Activated naive CD8-positive, alpha-beta T cell treated with anti-CD3 and anti-CD28 coated beads for 36 hours (primary cell): ENCODE measurements around the gene TENM3. TPM values are rescaled to one million over a fixed set of nuclear protein-coding genes. Genes with fewer than 3 reads are reported as not detected.

Source experiments
- DNase-seq: peaks from one replicate; pipeline ENCODE4 v3.0.0; 2021
- H3K27ac Mint-ChIP-seq: one replicate; pipeline ENCODE4 v1.8.0; 2022; ENCODE audit warnings: mild to moderate bottlenecking, moderate library complexity, mixed read lengths
- H3K27me3 Mint-ChIP-seq: one replicate; pipeline ENCODE4 v1.8.0; 2022; ENCODE audit warnings: mild to moderate bottlenecking, mixed read lengths
- H3K36me3 Mint-ChIP-seq: one replicate; pipeline ENCODE4 v1.8.0; 2021; ENCODE audit warnings: mild to moderate bottlenecking, mixed read lengths
- H3K4me1 Mint-ChIP-seq: one replicate; pipeline ENCODE4 v1.8.0; 2021; ENCODE audit warnings: mixed read lengths
- H3K4me3 Mint-ChIP-seq: one replicate; pipeline ENCODE4 v1.8.0; 2022; ENCODE audit warnings: mild to moderate bottlenecking, moderate library complexity, mixed read lengths
- H3K9me3 Mint-ChIP-seq: one replicate; pipeline ENCODE4 v1.8.0; 2022; ENCODE audit warnings: mixed read lengths
- total RNA-seq, 2 experiments: library from RNA; stranded (reverse); gene quantifications; one replicate each; pipeline ENCODE4 v1.2.3, GENCODE V29; 2021

The TENM3 gene
- total RNA-seq, 2 experiments from 2014 or later = not detected

GRCh38 chr4:182741914-182742313 lies 498.7 kb downstream of the TENM3 start:
- no peak overlapping the region for H3K27ac Mint-ChIP-seq
- no peaks in the 10 kb centered on the region for H3K4me1 Mint-ChIP-seq
- H3K9me3 Mint-ChIP-seq = no peaks in the 10 kb centered on the region
- H3K4me3 Mint-ChIP-seq = no peak overlapping the region
- H3K36me3 Mint-ChIP-seq = no peaks in the 10 kb centered on the region
- H3K27me3 Mint-ChIP-seq = no peaks in the 10 kb centered on the region
- DNase-seq = no peak

DNA sequence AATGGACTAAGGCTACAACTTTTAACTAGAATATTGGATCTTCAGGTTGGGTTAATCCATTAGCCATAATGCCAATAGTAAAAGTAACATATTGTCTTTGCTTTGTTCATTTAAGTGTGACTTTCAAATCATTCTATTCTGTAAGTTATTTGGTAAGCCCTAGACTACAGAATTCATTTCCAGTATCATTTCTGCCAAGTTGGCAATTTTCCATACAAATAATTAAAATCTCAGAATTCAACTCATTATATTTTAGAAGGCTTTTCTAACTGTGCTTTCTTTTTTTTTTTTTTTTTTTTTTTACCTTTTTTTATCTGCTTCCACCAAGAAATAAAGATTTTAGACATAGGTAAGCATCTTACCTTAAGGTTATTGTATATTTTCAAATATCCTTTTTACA lies 500.6 kb downstream of the TENM3 start:
- H3K27ac Mint-ChIP-seq = no peak overlapping the region
- no peak overlapping the region for H3K4me3 Mint-ChIP-seq
- no peak for DNase-seq
- H3K36me3 Mint-ChIP-seq = no peaks in the 10 kb centered on the region
- H3K27me3 Mint-ChIP-seq = no peaks in the 10 kb centered on the region
- no peaks in the 10 kb centered on the region for H3K4me1 Mint-ChIP-seq
- H3K9me3 Mint-ChIP-seq = no peaks in the 10 kb centered on the region

GRCh38 chr4:182745237-182745636 lies 502.0 kb downstream of the TENM3 start:
- H3K4me1 Mint-ChIP-seq = no peaks in the 10 kb centered on the region
- H3K27me3 Mint-ChIP-seq = no peaks in the 10 kb centered on the region
- H3K36me3 Mint-ChIP-seq = no peaks in the 10 kb centered on the region
- no peaks in the 10 kb centered on the region for H3K9me3 Mint-ChIP-seq
- no peak for DNase-seq
- no peak overlapping the region for H3K27ac Mint-ChIP-seq
- H3K4me3 Mint-ChIP-seq = no peak overlapping the region

DNA sequence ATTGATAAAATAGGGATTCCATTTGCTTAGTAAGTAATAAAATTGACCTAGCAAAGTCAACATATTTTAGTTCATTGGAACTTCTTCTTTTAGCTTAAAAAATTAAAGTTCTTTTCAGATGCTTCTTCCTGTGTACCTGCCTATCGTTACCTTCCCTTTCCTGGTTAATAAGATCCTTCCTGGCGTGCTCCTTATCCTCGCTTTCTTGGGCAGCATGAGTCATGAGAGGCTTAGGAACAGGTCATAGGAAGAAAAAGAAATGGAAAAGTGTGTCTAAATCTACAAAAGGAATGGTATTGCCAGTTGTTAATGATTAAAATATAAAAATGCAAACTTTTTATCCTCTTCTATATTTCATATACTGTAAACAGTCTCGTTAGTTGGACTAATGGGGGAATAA lies 503.7 kb downstream of the TENM3 start:
- Mint-ChIP-seq H3K27me3 (no peaks in the 10 kb centered on the region), H3K9me3 (no peaks in the 10 kb centered on the region), H3K36me3 (no peaks in the 10 kb centered on the region), H3K4me3 (no peak overlapping the region), H3K4me1 (no peaks in the 10 kb centered on the region), H3K27ac (no peak overlapping the region)
- no peak for DNase-seq

GRCh38 chr4:182748283-182748682 lies 505.1 kb downstream of the TENM3 start:
- Mint-ChIP-seq H3K36me3 (no peaks in the 10 kb centered on the region), H3K4me3 (no peak overlapping the region), H3K27me3 (peaks cover 2% of the 10 kb centered on the region), H3K4me1 (no peaks in the 10 kb centered on the region), H3K9me3 (no peaks in the 10 kb centered on the region), H3K27ac (no peak overlapping the region)
- no peak for DNase-seq

DNA sequence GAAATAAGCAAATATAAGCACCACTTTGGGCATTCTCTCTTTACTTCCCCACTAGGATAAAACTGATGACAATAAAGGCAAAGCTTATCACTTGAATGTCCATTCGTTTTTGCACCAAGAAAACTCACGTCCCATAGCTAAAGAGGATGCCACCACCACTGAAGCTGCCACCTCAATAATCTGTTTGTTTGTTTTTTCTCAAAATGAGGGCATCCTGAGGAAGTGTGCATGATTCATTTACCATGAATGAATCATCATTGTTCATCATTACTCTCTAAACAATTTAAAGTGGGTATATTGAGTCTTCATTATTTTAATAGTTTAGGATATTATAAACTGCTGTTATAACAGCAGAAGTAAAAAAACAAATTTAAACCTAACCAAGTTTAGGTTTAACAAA lies 505.7 kb downstream of the TENM3 start:
- Mint-ChIP-seq H3K27me3 (peaks cover 4% of the 10 kb centered on the region), H3K4me1 (no peaks in the 10 kb centered on the region), H3K27ac (no peak overlapping the region), H3K4me3 (no peak overlapping the region), H3K36me3 (no peaks in the 10 kb centered on the region), H3K9me3 (no peaks in the 10 kb centered on the region)
- DNase-seq = no peak

DNA sequence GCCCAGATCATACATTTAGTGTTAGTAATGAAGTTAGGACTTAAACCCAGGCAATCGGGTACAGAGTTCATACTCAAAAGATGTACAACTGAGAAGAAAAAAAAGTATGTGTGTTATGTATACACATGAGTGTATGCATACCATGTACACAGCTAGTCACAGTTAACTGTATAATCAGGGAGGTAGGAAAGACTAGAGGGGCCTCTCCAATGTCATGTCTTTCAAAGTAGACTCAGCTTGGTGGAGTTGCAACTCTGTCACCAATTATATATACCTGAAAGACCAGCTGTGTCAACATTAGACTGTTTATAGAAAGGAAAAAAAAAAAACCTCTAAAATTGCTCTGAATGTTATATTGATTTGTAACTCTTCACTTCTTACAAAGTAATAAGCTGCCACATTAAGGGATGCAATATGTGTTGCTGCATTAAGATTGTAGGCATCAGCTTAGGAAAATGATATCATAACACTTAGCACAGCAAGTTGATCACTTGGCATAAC lies 506.5 kb downstream of the TENM3 start:
- no peaks in the 10 kb centered on the region for H3K4me1 Mint-ChIP-seq
- H3K36me3 Mint-ChIP-seq = no peaks in the 10 kb centered on the region
- peaks cover 4% of the 10 kb centered on the region for H3K27me3 Mint-ChIP-seq
- H3K27ac Mint-ChIP-seq = no peak overlapping the region
- DNase-seq = no peak
- no peaks in the 10 kb centered on the region for H3K9me3 Mint-ChIP-seq
- no peak overlapping the region for H3K4me3 Mint-ChIP-seq

DNA sequence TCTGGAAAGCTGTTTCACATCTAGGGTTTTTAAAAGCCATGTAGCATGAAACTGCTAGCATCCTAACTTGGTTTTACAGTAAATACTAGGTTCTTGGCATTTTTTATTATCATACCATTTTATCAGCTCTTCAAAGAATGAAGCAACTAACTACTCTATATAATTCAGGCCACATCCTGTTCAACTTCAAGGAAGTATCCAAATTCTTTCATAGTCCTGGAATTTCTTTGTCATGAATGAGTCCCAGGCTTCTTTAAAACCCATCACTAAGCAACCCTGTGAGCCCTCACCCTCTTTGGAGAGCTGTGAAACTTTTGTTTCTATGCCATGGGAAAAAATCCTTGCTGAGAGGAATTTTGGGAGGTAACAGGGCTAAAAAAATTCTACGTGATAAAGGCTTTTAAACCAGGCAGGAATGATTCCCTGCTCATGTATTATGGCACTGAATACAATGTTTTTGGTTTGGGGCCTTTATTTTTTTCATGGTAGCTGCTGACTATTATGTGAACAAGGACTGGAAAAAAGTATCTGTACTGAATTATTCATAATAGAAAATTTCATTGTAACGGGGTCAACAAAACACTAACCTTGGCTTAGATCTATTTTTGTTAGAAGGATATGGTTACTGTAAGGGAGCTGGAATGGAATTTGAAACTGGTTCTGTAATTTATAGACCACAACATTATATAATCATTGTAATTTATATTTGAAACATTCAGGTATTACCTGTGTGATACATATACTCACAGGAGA lies 509.1 kb downstream of the TENM3 start:
- H3K27me3 Mint-ChIP-seq = peaks cover 4% of the 10 kb centered on the region
- H3K4me1 Mint-ChIP-seq = no peaks in the 10 kb centered on the region
- H3K9me3 Mint-ChIP-seq = no peaks in the 10 kb centered on the region
- H3K4me3 Mint-ChIP-seq = no peak overlapping the region
- no peak overlapping the region for H3K27ac Mint-ChIP-seq
- H3K36me3 Mint-ChIP-seq = no peaks in the 10 kb centered on the region
- no peak for DNase-seq

GRCh38 chr4:182754895-182755294 lies 511.7 kb downstream of the TENM3 start:
- H3K4me1 Mint-ChIP-seq = no peaks in the 10 kb centered on the region
- H3K4me3 Mint-ChIP-seq = no peak overlapping the region
- peaks cover 4% of the 10 kb centered on the region for H3K27me3 Mint-ChIP-seq
- no peak overlapping the region for H3K27ac Mint-ChIP-seq
- no peak for DNase-seq
- no peaks in the 10 kb centered on the region for H3K9me3 Mint-ChIP-seq
- no peaks in the 10 kb centered on the region for H3K36me3 Mint-ChIP-seq

- Mint-ChIP-seq H3K4me3 (no peak overlapping the region), H3K4me1 (no peaks in the 10 kb centered on the region), H3K27me3 (peaks cover 4% of the 10 kb centered on the region), H3K27ac (no peak overlapping the region), H3K9me3 (no peaks in the 10 kb centered on the region), H3K36me3 (no peaks in the 10 kb centered on the region)
- no peak for DNase-seq
Observed at GRCh38 chr4:182756161-182756690, 513.0 kb downstream of the TENM3 start.

DNA sequence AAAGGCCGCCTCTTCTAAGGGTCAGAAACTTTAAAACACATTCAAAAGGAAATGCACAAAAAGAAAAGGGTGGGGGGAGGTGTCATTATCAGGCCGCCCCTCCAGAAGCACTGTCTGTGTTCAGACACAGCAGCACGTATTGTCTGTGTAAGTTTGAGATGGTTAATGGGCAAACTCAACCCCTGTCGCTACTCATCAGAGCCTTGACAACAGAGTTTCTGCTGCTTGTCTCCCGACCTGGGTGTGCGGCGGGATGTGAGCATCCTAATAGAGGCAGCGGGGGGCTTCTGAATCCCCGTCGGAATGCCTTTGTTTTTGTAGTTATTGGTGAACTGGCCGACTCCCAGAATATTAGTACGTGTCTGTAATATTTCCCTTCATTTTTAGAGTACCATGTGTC lies 515.1 kb downstream of the TENM3 start:
- Mint-ChIP-seq H3K4me1 (no peaks in the 10 kb centered on the region), H3K9me3 (no peaks in the 10 kb centered on the region), H3K36me3 (no peaks in the 10 kb centered on the region), H3K27me3 (peaks cover 2% of the 10 kb centered on the region), H3K4me3 (no peak overlapping the region), H3K27ac (no peak overlapping the region)
- DNase-seq = no peak

- Mint-ChIP-seq H3K4me1 (no peaks in the 10 kb centered on the region), H3K27me3 (no peaks in the 10 kb centered on the region), H3K9me3 (no peaks in the 10 kb centered on the region), H3K36me3 (no peaks in the 10 kb centered on the region), H3K4me3 (no peak overlapping the region), H3K27ac (no peak overlapping the region)
- no peak for DNase-seq
Observed at GRCh38 chr4:182760551-182761043, 517.4 kb downstream of the TENM3 start.

DNA sequence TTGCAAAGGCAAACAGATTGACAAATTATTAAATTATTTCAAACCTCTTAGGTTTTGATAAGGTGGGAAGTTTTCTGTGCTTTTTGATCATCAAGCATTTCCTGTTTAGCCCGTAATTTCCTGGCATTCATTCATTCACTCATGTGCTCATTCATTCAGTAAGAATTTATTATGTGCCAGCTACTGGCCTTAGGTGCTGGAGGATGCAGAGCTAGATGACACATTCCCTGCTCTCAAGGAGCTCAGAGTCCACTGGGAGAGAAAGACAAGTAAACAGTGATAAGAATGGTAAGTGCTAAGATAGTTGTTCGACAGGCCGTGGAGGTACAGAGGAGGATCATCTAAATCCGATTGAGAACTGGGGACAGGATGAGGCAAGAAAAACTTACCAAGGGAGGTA lies 520.9 kb downstream of the TENM3 start:
- no peak overlapping the region for H3K27ac Mint-ChIP-seq
- no peaks in the 10 kb centered on the region for H3K4me1 Mint-ChIP-seq
- H3K36me3 Mint-ChIP-seq = no peaks in the 10 kb centered on the region
- no peak for DNase-seq
- H3K4me3 Mint-ChIP-seq = no peak overlapping the region
- H3K9me3 Mint-ChIP-seq = no peaks in the 10 kb centered on the region
- no peaks in the 10 kb centered on the region for H3K27me3 Mint-ChIP-seq

- no peaks in the 10 kb centered on the region for H3K9me3 Mint-ChIP-seq
- DNase-seq = no peak
- no peaks in the 10 kb centered on the region for H3K36me3 Mint-ChIP-seq
- no peak overlapping the region for H3K27ac Mint-ChIP-seq
- no peaks in the 10 kb centered on the region for H3K27me3 Mint-ChIP-seq
- H3K4me3 Mint-ChIP-seq = no peak overlapping the region
- H3K4me1 Mint-ChIP-seq = no peaks in the 10 kb centered on the region
Observed at GRCh38 chr4:182764642-182765041, 521.4 kb downstream of the TENM3 start.

- H3K4me1 Mint-ChIP-seq = no peaks in the 10 kb centered on the region
- no peak for DNase-seq
- no peaks in the 10 kb centered on the region for H3K27me3 Mint-ChIP-seq
- H3K4me3 Mint-ChIP-seq = no peak overlapping the region
- no peak overlapping the region for H3K27ac Mint-ChIP-seq
- no peaks in the 10 kb centered on the region for H3K36me3 Mint-ChIP-seq
- no peaks in the 10 kb centered on the region for H3K9me3 Mint-ChIP-seq
Observed at GRCh38 chr4:182765987-182766856, 523.0 kb downstream of the TENM3 start.
